Measurements from ENCODE around the gene HMCN2.

The HMCN2 gene

DNA sequence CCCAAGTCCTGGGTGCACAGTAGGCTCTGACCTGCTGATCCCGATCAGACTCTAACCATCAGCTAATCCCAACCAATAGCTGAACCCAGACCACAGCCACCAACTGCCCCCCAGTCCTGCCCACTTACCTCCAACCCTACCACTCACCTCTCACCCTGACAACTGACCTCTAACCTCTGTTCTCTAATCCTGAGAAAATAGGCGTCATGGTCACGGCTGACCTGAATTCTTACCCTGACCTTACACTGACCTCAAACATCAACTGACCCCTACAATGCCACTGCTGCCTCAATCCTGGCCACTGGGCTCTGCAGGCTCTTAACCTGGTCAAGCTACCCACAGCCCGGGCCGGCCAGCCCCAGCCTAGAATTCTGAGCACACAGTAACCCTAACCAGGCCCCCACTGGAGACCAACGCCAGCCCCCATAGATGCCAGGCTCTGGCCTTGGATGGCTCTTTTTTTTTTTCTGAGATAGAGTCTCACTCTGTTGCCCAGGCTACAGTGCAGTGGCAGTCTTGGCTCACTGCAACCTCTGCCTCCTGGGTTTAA lies 115.4 kb downstream of the HMCN2 start:
- H3K9ac ChIP-seq (ENCODE audit: low read depth, low read length): no peak overlapping the region

DNA sequence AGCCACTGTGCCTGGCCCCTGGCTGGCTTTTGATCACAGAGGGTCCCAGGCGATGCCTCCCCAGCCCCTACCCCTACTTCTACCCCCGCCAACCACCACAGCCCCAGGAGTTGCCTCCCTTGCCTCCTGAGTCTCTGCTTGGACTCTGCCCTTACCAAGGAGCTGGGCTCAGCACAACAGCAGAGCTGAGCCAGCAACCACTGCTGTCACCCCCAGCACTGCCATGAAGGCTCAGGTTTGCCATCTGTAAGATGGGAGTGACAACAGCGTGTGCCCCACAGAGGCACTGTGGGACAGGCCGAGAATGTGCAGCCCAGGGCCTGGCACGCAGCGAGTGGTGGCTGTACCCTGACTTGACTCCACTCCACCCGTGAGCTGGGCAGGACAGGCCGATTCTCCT lies 116.1 kb downstream of the HMCN2 start:
- Histone ChIP-seq H3K4me2 (ENCODE audit: low read length) (no peak overlapping the region), H3K36me3 (ENCODE audit: insufficient read depth, low read length) (no peaks in the 10 kb centered on the region), H3K4me1 (ENCODE audit: control insufficient read depth, insufficient read depth, low read length) (no peaks in the 10 kb centered on the region), H3K27me3 (ENCODE audit: control insufficient read depth, insufficient read depth, low read length) (peaks cover 51% of the 10 kb centered on the region), H3K9me3 (replicated peaks; ENCODE audit: low read length) (no peaks in the 10 kb centered on the region), H3K9ac (ENCODE audit: low read depth, low read length) (no peak overlapping the region), H3K4me3 (ENCODE audit: low read length) (no peak overlapping the region)

More for the DNA sequence above, 115.4 kb downstream of the HMCN2 start:
- H3K4me3 ChIP-seq (ENCODE audit: low read length): no peak overlapping the region
- no peaks in the 10 kb centered on the region for H3K4me1 ChIP-seq (ENCODE audit: control insufficient read depth, insufficient read depth, low read length)
- no peak overlapping the region for H3K4me2 ChIP-seq (ENCODE audit: low read length)
- H3K36me3 ChIP-seq (ENCODE audit: insufficient read depth, low read length): no peaks in the 10 kb centered on the region
- no peaks in the 10 kb centered on the region for H3K9me3 ChIP-seq (replicated peaks; ENCODE audit: low read length)
- peaks cover 48% of the 10 kb centered on the region for H3K27me3 ChIP-seq (ENCODE audit: control insufficient read depth, insufficient read depth, low read length)

DNA sequence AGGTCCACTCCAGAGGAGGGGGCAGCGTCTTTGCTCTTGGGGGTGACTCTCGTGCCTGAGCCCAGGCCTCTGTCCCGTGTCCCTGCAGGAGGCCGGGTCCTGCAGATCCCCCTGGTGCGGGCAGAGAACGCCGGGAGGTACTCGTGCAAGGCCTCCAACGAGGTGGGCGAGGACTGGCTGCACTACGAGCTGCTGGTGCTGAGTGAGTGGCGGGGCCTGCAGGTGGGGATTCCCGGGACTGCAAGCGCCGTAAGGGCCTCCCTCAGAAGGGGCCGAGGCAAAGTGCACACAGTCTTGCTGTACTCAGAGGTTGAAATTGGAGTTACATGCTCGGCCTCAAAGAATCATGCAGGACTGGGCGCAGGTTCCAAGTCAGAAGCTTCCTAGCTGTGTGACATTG lies 116.5 kb downstream of the HMCN2 start:
- Histone ChIP-seq H3K9ac (ENCODE audit: low read depth, low read length) (no peak overlapping the region), H3K9me3 (replicated peaks; ENCODE audit: low read length) (no peaks in the 10 kb centered on the region), H3K4me3 (ENCODE audit: low read length) (no peak overlapping the region), H3K4me1 (ENCODE audit: control insufficient read depth, insufficient read depth, low read length) (no peaks in the 10 kb centered on the region), H3K4me2 (ENCODE audit: low read length) (no peak overlapping the region), H3K27me3 (ENCODE audit: control insufficient read depth, insufficient read depth, low read length) (peaks cover 55% of the 10 kb centered on the region), H3K36me3 (ENCODE audit: insufficient read depth, low read length) (no peaks in the 10 kb centered on the region)

DNA sequence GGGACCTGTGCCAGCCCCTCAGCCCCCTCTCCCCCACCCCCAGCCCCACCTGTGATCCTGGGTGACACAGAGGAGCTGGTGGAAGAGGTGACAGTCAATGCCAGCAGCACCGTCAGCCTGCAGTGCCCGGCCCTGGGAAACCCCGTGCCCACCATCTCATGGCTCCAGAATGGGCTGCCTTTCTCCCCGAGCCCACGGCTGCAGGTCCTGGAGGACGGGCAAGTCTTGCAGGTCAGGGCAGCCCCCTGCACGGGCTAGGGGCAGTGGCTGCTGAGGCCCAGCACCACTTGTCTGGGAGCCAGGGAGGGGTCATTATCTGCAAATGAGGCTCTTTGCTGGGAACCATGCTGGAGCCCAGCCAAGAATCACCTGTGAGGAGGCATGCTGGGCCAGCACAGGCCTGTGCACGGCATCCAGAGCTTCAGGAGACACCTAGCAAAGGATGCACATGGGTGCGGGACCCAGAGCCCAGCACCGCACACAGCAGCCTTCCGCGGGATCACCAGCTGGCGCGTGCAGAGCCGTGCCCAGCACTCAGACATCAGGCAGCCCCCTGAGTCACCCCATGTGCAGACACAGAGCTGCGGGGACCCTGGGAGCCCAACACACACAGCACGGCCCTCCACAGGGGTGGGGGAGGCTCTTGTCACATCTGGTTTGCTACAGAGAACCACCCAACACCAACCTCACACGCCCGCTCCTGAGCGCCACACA lies 117.2 kb downstream of the HMCN2 start:
- Histone ChIP-seq H3K4me1 (ENCODE audit: control insufficient read depth, insufficient read depth, low read length) (no peaks in the 10 kb centered on the region), H3K4me3 (ENCODE audit: low read length) (no peak overlapping the region), H3K36me3 (ENCODE audit: insufficient read depth, low read length) (no peaks in the 10 kb centered on the region), H3K9me3 (replicated peaks; ENCODE audit: low read length) (no peaks in the 10 kb centered on the region), H3K27me3 (ENCODE audit: control insufficient read depth, insufficient read depth, low read length) (peaks cover 56% of the 10 kb centered on the region), H3K9ac (ENCODE audit: low read depth, low read length) (no peak overlapping the region), H3K4me2 (ENCODE audit: low read length) (no peak overlapping the region)

DNA sequence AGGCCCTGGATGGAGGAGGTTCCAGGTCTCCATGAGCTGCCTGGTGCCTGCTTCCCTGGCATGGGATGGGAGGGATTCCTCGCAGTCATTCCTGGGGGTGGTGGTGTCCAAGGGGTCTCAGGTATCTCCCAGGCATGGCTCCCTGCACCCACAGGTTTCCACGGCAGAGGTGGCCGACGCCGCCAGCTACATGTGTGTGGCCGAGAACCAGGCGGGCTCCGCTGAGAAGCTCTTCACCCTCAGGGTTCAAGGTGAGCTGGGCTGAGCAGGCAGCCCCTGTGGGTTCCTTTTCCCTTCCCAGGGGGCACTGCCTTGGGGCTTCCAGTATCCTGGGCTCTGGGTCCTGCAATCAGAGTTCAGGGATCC lies 117.8 kb downstream of the HMCN2 start:
- Histone ChIP-seq H3K4me1 (ENCODE audit: control insufficient read depth, insufficient read depth, low read length) (no peaks in the 10 kb centered on the region), H3K9ac (ENCODE audit: low read depth, low read length) (no peak overlapping the region), H3K36me3 (ENCODE audit: insufficient read depth, low read length) (no peaks in the 10 kb centered on the region), H3K9me3 (replicated peaks; ENCODE audit: low read length) (no peaks in the 10 kb centered on the region), H3K27me3 (ENCODE audit: control insufficient read depth, insufficient read depth, low read length) (peaks cover 56% of the 10 kb centered on the region), H3K4me2 (ENCODE audit: low read length) (no peak overlapping the region), H3K4me3 (ENCODE audit: low read length) (no peak overlapping the region)

DNA sequence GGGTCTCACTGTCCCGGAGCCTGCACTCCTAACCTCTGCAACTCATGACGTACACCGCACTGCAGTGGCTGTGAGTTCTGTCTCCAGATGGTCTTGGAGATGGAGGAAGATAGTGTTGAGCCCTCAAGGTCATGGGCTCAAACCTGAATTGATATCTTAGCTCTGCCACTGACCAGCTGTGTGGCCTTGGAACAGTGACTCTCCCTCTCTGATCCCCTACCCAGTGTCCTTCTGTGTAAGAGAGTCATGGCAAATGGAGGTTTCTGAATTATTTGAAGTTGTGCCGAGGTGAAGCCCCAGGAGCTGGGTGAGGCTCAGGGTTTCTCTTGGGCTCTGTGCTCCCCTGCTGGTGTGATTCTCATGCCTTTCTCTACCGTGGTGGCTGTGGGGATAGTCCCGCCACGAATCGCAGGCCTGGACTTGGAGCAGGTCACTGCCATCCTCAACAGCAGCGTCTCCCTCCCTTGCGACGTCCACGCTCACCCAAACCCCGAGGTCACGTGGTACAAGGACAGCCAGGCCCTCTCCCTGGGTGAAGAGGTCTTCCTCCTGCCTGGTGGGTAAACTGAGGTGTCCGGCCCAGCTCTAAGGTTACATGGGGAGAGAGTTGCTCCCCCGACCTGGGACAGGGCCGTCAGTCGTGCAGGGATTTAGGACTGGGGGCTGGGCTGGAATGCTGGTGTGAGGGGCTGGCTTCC lies 118.6 kb downstream of the HMCN2 start:
- Histone ChIP-seq H3K27me3 (ENCODE audit: control insufficient read depth, insufficient read depth, low read length) (peaks cover 56% of the 10 kb centered on the region), H3K4me2 (ENCODE audit: low read length) (no peak overlapping the region), H3K9me3 (replicated peaks; ENCODE audit: low read length) (no peaks in the 10 kb centered on the region)

DNA sequence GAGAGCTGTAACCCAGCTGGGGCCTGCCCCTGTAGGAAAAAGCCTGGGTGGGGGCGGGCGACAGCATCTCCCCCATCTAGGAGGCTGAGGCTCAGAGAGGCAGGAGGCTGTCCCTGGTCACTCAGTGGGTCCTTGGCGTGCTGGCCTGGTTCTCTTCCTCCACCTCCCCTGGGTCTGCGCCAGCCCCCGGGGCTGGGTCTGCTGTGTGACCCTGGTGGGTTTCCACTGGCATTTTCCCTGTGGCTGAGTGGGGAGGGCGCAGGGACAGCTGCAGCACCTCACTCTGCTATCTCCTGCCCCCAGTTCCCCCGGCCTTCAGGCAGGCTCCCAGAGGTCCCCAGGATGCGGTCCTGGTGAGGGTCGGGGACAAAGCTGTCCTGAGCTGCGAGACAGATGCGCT lies 119.7 kb downstream of the HMCN2 start:
- Histone ChIP-seq H3K27me3 (ENCODE audit: control insufficient read depth, insufficient read depth, low read length) (peaks cover 52% of the 10 kb centered on the region), H3K36me3 (ENCODE audit: insufficient read depth, low read length) (no peaks in the 10 kb centered on the region), H3K9ac (ENCODE audit: low read depth, low read length) (no peak overlapping the region), H3K4me3 (ENCODE audit: low read length) (no peak overlapping the region), H3K4me2 (ENCODE audit: low read length) (no peak overlapping the region), H3K4me1 (ENCODE audit: control insufficient read depth, insufficient read depth, low read length) (no peaks in the 10 kb centered on the region), H3K9me3 (replicated peaks; ENCODE audit: low read length) (no peaks in the 10 kb centered on the region)

More for the DNA sequence above, 118.6 kb downstream of the HMCN2 start:
- Histone ChIP-seq H3K9ac (ENCODE audit: low read depth, low read length) (no peak overlapping the region), H3K4me1 (ENCODE audit: control insufficient read depth, insufficient read depth, low read length) (no peaks in the 10 kb centered on the region), H3K36me3 (ENCODE audit: insufficient read depth, low read length) (no peaks in the 10 kb centered on the region), H3K4me3 (ENCODE audit: low read length) (no peak overlapping the region)

DNA sequence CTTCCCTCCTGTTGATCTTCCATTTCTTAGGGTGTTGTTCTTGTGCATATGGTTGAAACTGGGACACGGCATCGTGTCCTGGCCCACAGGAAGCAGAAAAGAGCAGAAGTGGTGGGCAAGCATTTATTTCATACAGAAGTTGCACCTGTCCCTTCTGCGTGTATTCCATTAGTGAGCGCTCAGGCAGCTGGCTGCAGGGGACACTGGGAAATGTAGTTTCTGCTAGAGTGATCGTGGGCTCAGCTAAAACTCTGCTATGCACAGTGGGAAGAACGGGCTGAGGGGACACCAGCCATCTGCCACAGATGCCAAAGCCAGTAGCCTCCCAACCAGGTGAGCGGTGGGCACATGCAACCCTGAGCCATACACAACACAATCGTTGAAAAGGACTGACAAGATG lies 121.8 kb downstream of the HMCN2 start:
- Histone ChIP-seq H3K9ac (ENCODE audit: low read depth, low read length) (no peak overlapping the region), H3K36me3 (ENCODE audit: insufficient read depth, low read length) (no peaks in the 10 kb centered on the region), H3K27me3 (ENCODE audit: control insufficient read depth, insufficient read depth, low read length) (peaks cover 50% of the 10 kb centered on the region), H3K4me3 (ENCODE audit: low read length) (no peak overlapping the region), H3K9me3 (replicated peaks; ENCODE audit: low read length) (no peaks in the 10 kb centered on the region), H3K4me2 (ENCODE audit: low read length) (no peak overlapping the region), H3K4me1 (ENCODE audit: control insufficient read depth, insufficient read depth, low read length) (no peaks in the 10 kb centered on the region)

DNA sequence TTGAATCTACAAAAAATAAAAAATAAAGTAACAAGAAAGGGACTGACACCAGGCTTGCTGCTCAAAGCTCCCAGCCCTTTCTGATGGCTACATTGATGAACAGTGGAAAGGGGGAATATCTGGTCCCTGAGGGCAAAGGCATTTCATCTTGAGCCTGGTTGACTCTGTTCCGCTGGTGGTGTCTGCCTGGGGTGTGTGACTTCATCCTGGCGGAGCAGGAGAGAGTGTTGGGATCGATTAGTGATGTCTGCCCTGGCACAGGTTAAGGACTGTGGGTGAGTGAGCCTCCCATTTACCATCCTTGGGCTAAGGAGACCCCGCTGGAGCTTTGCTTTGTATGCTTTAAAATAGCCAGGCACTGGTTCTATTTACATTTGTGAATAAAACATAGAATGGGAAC lies 122.3 kb downstream of the HMCN2 start:
- Histone ChIP-seq H3K9me3 (replicated peaks; ENCODE audit: low read length) (no peaks in the 10 kb centered on the region), H3K36me3 (ENCODE audit: insufficient read depth, low read length) (no peaks in the 10 kb centered on the region), H3K27me3 (ENCODE audit: control insufficient read depth, insufficient read depth, low read length) (peaks cover 50% of the 10 kb centered on the region), H3K4me1 (ENCODE audit: control insufficient read depth, insufficient read depth, low read length) (no peaks in the 10 kb centered on the region), H3K4me3 (ENCODE audit: low read length) (no peak overlapping the region), H3K9ac (ENCODE audit: low read depth, low read length) (no peak overlapping the region), H3K4me2 (ENCODE audit: low read length) (no peak overlapping the region)

DNA sequence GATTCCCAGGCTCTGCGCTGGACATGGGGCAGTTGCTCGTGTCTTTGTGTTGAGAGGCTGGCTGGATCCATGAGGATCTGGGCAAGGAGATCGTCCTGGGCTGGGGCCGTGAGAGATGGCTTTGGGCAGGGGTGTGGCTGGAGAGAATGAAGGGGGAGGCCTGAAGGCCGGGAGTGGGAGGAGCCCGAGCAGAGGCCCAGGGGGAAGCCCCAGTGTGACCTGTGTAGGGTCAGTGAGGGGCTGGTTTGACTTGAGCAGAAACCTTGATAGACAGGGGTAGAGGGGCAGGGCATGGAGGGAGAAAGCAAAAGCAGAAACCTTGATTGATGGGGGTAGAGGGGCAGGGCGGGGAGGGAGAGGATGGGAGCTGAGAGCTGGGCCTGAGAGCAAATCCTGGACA lies 124.8 kb downstream of the HMCN2 start:
- Histone ChIP-seq H3K4me3 (ENCODE audit: low read length) (no peak overlapping the region), H3K9ac (ENCODE audit: low read depth, low read length) (no peak overlapping the region), H3K4me1 (ENCODE audit: control insufficient read depth, insufficient read depth, low read length) (peaks cover 8% of the 10 kb centered on the region), H3K27me3 (ENCODE audit: control insufficient read depth, insufficient read depth, low read length) (peaks cover 35% of the 10 kb centered on the region), H3K9me3 (replicated peaks; ENCODE audit: low read length) (no peaks in the 10 kb centered on the region), H3K36me3 (ENCODE audit: insufficient read depth, low read length) (no peaks in the 10 kb centered on the region), H3K4me2 (ENCODE audit: low read length) (no peak overlapping the region)

DNA sequence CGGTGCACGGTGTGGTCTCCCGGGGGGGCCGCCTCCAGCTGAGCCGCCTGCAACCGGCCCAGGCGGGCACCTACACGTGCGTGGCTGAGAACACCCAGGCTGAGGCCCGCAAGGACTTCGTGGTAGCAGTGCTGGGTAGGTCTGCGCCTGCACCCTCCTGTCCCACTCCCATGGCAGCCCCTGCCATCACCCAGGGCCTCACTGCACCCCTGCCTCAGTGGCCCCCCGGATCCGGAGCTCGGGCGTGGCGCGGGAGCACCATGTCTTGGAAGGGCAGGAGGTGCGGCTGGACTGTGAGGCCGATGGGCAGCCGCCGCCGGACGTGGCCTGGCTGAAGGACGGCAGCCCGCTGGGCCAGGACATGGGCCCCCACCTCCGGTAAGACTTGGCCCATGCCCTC lies 125.4 kb downstream of the HMCN2 start:
- Histone ChIP-seq H3K9ac (ENCODE audit: low read depth, low read length) (no peak overlapping the region), H3K9me3 (replicated peaks; ENCODE audit: low read length) (no peaks in the 10 kb centered on the region), H3K4me2 (ENCODE audit: low read length) (no peak overlapping the region), H3K4me3 (ENCODE audit: low read length) (no peak overlapping the region), H3K27me3 (ENCODE audit: control insufficient read depth, insufficient read depth, low read length) (peaks cover 29% of the 10 kb centered on the region), H3K4me1 (ENCODE audit: control insufficient read depth, insufficient read depth, low read length) (peaks cover 8% of the 10 kb centered on the region), H3K36me3 (ENCODE audit: insufficient read depth, low read length) (no peaks in the 10 kb centered on the region)

DNA sequence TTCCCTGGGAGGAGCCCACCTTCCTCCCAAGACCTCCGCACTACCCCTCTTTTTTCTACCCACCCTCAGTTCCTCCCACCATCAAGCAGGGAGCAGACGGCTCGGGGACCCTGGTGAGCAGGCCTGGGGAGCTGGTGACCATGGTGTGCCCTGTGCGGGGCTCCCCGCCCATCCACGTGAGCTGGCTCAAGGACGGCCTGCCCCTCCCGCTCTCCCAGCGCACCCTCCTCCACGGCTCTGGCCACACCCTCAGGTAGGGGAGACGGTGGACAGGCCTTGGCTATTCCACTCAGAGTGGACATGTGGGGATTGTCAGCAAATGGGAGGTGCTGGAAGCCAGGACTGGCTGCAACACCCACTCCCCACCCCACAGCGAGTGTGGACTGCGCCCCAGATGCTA lies 126.3 kb downstream of the HMCN2 start:
- Histone ChIP-seq H3K9me3 (replicated peaks; ENCODE audit: low read length) (no peaks in the 10 kb centered on the region), H3K9ac (ENCODE audit: low read depth, low read length) (no peak overlapping the region), H3K4me1 (ENCODE audit: control insufficient read depth, insufficient read depth, low read length) (peaks cover 8% of the 10 kb centered on the region), H3K4me2 (ENCODE audit: low read length) (no peak overlapping the region), H3K4me3 (ENCODE audit: low read length) (no peak overlapping the region), H3K36me3 (ENCODE audit: insufficient read depth, low read length) (no peaks in the 10 kb centered on the region), H3K27me3 (ENCODE audit: control insufficient read depth, insufficient read depth, low read length) (peaks cover 22% of the 10 kb centered on the region)
